AG08396 (cell line): Measurements from ENCODE around the gene AAGAB.
"Not testable (repeated sequence)": the region's sequence is repeated elsewhere in the genome, so short reads cannot be mapped to it uniquely, and the experiment has no call there.

Experiments
- DNase-seq: peaks from one replicate; pipeline ENCODE4 v3.0.0; 2012; ENCODE audit warnings: low spot score, mixed read lengths

AAGAB gene

GRCh38 chr15:67172172-67172571 lies 82.3 kb downstream of the AAGAB start:
- no peak for DNase-seq

GRCh38 chr15:67171471-67171870 lies 83.0 kb downstream of the AAGAB start:
- no peak for DNase-seq

GRCh38 chr15:67170143-67170925 lies 84.1 kb downstream of the AAGAB start:
- no peak for DNase-seq

GRCh38 chr15:67168694-67169093 lies 85.8 kb downstream of the AAGAB start:
- no peak for DNase-seq

GRCh38 chr15:67167091-67167490 lies 87.4 kb downstream of the AAGAB start:
- no peak for DNase-seq

GRCh38 chr15:67166280-67167009 lies 88.0 kb downstream of the AAGAB start:
- DNase-seq = no peak

GRCh38 chr15:67165254-67166253 lies 88.9 kb downstream of the AAGAB start:
- no peak for DNase-seq

GRCh38 chr15:67164811-67165253 lies 89.6 kb downstream of the AAGAB start:
- no peak for DNase-seq

GRCh38 chr15:67164401-67164791 lies 90.1 kb downstream of the AAGAB start:
- DNase-seq = no peak

- no peak for DNase-seq
These were observed 91.3 kb downstream of the AAGAB start for GRCh38 chr15:67163180-67163579.

- no peak for DNase-seq
These were observed 92.6 kb downstream of the AAGAB start for GRCh38 chr15:67161881-67162280.

- no peak for DNase-seq
These were observed 93.0 kb downstream of the AAGAB start for GRCh38 chr15:67161412-67161811.

GRCh38 chr15:67158367-67158766 lies 96.1 kb downstream of the AAGAB start:
- DNase-seq = no peak

- DNase-seq = no peak
These were observed 96.8 kb downstream of the AAGAB start for GRCh38 chr15:67157521-67158252.

- no peak for DNase-seq
These were observed 97.6 kb downstream of the AAGAB start for GRCh38 chr15:67156834-67157233.

- no peak for DNase-seq
These were observed 98.0 kb downstream of the AAGAB start for GRCh38 chr15:67156426-67156825.

GRCh38 chr15:67154249-67154648 lies 100.2 kb downstream of the AAGAB start:
- DNase-seq = no peak

- DNase-seq = not testable (repeated sequence)
These were observed 101.4 kb downstream of the AAGAB start for GRCh38 chr15:67153044-67153443.

- DNase-seq = no peak
These were observed 102.0 kb downstream of the AAGAB start for GRCh38 chr15:67152429-67152828.
